ENCODE results near the gene CPLX3. TPM values are rescaled to one million over a fixed set of nuclear protein-coding genes. Genes with fewer than 3 reads are reported as not detected.

Gene CPLX3
- polyA plus RNA-seq, 3 donors from 2014 or later = not detected

DNA sequence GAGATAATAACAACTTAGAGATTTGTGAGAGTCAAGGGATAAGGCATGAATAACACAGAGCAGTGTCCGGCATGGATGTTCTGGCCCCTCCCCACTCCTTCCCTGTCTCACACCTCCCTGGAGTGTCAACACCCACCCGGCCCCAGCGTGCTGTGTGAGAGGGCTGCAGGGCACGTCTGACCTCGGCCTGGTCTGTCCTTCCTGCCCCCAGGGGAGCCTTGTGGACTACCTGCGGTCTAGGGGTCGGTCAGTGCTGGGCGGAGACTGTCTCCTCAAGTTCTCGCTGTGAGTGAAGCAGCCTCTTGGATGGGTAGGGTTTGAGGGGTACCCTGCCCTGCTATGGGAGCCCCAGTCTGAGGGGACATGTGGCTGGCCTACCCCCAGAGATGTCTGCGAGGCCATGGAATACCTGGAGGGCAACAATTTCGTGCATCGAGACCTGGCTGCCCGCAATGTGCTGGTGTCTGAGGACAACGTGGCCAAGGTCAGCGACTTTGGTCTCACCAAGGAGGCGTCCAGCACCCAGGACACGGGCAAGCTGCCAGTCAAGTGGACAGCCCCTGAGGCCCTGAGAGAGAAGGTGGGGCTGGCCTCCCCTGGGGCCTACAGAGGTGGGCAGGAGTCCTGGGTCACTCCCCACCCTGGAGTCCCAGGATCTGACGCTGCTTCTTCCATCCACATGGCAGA is 25.0 kb upstream of the CPLX3 start:
- Mint-ChIP-seq H3K4me1 (peaks cover 43 to 53% of the 10 kb centered on the region in 2 donors), H3K27me3 (ENCODE audit: low read depth in 3 of 3) (peaks cover 2 to 9% (median 9%) of the 10 kb centered on the region in 3 donors), H3K9me3 (no peaks in the 10 kb centered on the region), H3K36me3 (peaks cover 3 to 22% (median 5%) of the 10 kb centered on the region in 3 donors), H3K27ac (peak overlapping the region in 2 of 6 donors; percentile 57 to 83), H3K4me3 (no peak overlapping the region)
- no peak for DNase-seq

DNA sequence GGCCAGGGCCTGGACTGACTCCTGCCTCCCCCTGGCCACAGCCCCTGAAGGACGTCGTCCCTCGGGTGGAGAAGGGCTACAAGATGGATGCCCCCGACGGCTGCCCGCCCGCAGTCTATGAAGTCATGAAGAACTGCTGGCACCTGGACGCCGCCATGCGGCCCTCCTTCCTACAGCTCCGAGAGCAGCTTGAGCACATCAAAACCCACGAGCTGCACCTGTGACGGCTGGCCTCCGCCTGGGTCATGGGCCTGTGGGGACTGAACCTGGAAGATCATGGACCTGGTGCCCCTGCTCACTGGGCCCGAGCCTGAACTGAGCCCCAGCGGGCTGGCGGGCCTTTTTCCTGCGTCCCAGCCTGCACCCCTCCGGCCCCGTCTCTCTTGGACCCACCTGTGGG is 24.1 kb upstream of the CPLX3 start:
- H3K4me1 Mint-ChIP-seq = peaks cover 43 to 56% of the 10 kb centered on the region in 2 donors
- H3K36me3 Mint-ChIP-seq = peaks cover 3 to 22% (median 5%) of the 10 kb centered on the region in 3 donors
- DNase-seq = no peak
- no peak overlapping the region for H3K4me3 Mint-ChIP-seq
- no peak overlapping the region for H3K27ac Mint-ChIP-seq
- H3K27me3 Mint-ChIP-seq (ENCODE audit: low read depth in 3 of 3) = peaks cover 2 to 9% (median 9%) of the 10 kb centered on the region in 3 donors
- H3K9me3 Mint-ChIP-seq = no peaks in the 10 kb centered on the region

DNA sequence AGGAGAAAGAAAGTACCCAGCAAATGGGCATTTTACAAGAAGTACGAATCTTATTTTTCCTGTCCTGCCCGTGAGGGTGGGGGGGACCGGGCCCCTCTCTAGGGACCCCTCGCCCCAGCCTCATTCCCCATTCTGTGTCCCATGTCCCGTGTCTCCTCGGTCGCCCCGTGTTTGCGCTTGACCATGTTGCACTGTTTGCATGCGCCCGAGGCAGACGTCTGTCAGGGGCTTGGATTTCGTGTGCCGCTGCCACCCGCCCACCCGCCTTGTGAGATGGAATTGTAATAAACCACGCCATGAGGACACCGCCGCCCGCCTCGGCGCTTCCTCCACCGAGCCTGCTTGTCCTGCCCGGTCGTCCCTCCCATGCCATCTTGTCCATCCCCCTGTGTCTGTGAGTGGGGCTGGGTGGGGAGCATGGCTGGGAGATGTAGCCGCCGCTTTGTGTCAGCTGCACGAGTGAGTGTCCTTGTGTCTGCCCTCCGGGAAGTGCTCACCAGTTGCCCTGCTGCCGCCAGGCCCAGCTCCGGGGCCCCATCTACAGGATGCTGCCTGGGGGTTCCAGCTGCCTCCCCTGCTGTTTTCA is 23.5 kb upstream of the CPLX3 start:
- Mint-ChIP-seq H3K36me3 (peaks cover 3 to 22% (median 5%) of the 10 kb centered on the region in 3 donors), H3K27me3 (ENCODE audit: low read depth in 3 of 3) (peaks cover 1 to 9% (median 9%) of the 10 kb centered on the region in 3 donors), H3K27ac (no peak overlapping the region), H3K4me3 (no peak overlapping the region), H3K4me1 (peaks cover 39 to 55% of the 10 kb centered on the region in 2 donors), H3K9me3 (no peaks in the 10 kb centered on the region)
- no peak for DNase-seq

DNA sequence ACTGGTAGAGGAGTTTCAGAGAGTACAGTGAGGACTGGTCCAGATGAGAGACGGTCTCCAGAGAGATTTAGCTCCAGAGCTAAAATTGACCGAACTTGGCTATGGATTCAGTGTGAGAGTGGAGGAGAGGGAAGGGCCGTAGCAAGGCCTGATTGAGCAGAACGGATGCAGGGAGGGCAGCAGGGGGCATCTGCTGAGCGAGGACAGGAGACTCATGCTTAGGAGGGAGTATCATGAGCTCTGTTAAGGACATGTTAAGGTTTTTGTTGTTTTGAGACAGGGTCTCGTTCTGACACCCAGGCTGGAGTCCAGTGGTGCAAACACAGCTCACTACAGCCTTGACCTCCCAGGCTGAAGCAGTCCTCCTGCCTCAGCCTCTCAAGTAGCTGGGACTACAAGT is 21.5 kb upstream of the CPLX3 start:
- Mint-ChIP-seq H3K27me3 (ENCODE audit: low read depth in 3 of 3) (peaks cover 1 to 6% (median 6%) of the 10 kb centered on the region in 3 donors), H3K36me3 (peaks cover 3 to 15% (median 5%) of the 10 kb centered on the region in 3 donors), H3K4me3 (no peak overlapping the region), H3K4me1 (peaks cover 32 to 37% of the 10 kb centered on the region in 2 donors), H3K27ac (peak overlapping the region; percentile 56 to 89 (median 84)), H3K9me3 (no peaks in the 10 kb centered on the region)
- DNase-seq = no peak

DNA sequence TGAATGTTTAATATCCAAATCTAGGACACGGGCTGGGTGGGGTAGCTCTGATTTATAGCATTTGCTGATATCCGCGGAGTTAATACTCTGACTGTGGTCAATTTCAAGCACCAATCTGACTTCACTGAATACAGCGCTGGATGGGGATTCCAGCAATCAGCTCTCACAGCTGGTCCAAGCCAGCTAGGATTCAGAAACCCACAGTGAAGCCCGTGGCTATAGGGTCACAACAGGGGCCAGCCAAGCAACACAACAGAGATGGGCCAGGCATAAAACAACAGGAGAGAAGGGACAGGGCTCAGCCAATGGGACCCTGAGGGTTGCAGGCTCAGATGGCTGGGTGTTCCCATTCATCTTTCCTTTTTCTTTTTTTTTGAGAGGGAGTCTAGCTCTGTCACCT is 19.1 kb upstream of the CPLX3 start:
- peaks cover 0 to 3% (median 1%) of the 10 kb centered on the region in 3 donors for H3K27me3 Mint-ChIP-seq (ENCODE audit: low read depth in 3 of 3)

DNA sequence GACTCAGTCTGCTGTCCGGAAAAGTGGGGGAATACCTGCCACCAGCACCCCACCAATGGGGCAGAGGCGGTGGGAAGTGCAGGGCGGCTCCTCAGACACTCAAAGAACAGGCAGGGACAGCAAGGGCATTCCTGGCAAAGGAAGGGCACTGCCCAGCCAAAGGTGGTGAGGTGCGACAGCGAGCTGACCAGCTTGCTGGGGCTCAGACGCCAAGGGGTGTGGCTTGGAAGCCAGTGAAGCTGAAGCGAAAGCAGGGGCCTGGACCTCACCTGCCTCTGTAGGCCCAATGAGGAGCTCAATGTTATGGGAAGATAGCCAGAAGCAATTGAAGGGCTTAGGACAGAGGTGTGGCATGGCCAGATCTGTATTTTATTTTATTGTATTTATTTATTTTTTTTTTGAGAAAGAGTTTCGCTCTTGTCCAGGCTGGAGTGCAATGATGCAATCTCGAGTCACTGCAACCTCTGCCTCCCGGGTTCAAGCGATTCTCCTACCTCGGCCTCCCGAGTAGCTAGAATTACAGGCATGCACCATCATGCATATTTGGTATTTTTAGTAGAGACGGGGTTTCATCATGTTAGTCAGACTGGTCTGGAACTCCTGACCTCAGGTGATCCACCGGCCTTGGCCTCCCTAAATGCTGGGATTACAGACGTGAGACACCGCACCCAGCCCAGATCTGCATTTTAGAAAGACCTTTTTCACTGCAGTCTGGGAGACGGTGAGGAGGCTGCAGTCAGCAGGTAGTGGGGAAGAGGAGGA is 18.2 kb upstream of the CPLX3 start:
- H3K4me3 Mint-ChIP-seq = no peak overlapping the region
- H3K36me3 Mint-ChIP-seq = peaks cover 3 to 7% (median 5%) of the 10 kb centered on the region in 3 donors
- H3K9me3 Mint-ChIP-seq = no peaks in the 10 kb centered on the region
- peak overlapping the region; percentile 27 to 91 (median 79) for H3K27ac Mint-ChIP-seq
- peaks cover 23 to 26% of the 10 kb centered on the region in 2 donors for H3K4me1 Mint-ChIP-seq
- no peak for DNase-seq
- H3K27me3 Mint-ChIP-seq (ENCODE audit: low read depth in 3 of 3) = peaks cover 0 to 3% (median 1%) of the 10 kb centered on the region in 3 donors

More for the DNA sequence above, 19.1 kb upstream of the CPLX3 start:
- Mint-ChIP-seq H3K4me1 (peaks cover 23 to 26% of the 10 kb centered on the region in 2 donors), H3K9me3 (no peaks in the 10 kb centered on the region), H3K4me3 (no peak overlapping the region), H3K36me3 (peaks cover 3 to 11% (median 5%) of the 10 kb centered on the region in 3 donors), H3K27ac (peak overlapping the region; percentile 54 to 94 (median 78))
- DNase-seq = no peak

DNA sequence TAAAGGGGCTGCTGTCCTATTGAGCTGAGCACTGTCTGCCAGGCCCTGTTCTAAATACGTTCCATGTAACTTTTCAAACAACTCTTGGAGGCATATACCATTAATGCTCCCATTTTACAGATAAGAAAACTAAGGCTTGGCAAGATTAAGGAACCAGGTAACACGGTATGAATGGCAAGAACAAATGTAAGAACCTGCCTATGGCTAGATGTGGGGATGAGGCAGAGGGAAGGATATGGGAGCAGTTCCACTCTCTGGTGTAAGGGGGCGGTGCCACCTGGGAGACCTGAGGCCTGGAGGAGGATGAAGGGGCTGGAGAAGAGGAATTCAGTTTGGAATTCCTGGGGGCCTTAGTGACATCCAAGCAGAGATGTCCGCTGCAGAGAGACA is 17.6 kb upstream of the CPLX3 start:
- H3K4me1 Mint-ChIP-seq = peaks cover 23 to 25% of the 10 kb centered on the region in 2 donors
- no peaks in the 10 kb centered on the region for H3K9me3 Mint-ChIP-seq
- H3K27me3 Mint-ChIP-seq (ENCODE audit: low read depth in 3 of 3) = peaks cover 0 to 3% (median 1%) of the 10 kb centered on the region in 3 donors
- no peak overlapping the region for H3K4me3 Mint-ChIP-seq
- DNase-seq = no peak
- H3K27ac Mint-ChIP-seq = peak overlapping the region in 2 of 6 donors; percentile 11 to 27
- H3K36me3 Mint-ChIP-seq = peaks cover 3 to 6% (median 4%) of the 10 kb centered on the region in 3 donors

DNA sequence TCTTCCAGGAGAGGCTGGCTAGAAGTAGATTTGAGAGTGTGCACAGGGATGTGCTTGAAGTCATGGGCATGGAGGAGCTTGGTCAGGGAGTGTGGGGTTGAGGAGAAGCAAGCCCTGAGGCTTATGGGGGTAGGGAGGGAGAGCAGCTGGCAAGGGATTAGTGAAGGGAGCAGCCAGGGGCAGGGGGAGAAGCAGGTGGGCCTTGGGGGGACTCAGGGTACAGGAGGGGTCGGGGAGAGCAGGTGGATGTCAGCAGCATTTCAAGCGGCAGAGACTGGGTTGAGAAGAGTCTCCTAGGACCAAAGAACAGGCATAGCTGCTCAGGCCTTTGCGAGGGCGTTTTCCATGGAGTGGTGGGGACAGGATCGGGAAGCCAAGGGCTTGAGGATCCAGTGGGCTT is 17.2 kb upstream of the CPLX3 start:
- peaks cover 21 to 23% of the 10 kb centered on the region in 2 donors for H3K4me1 Mint-ChIP-seq
- H3K27me3 Mint-ChIP-seq (ENCODE audit: low read depth in 3 of 3) = peaks cover 0 to 3% (median 1%) of the 10 kb centered on the region in 3 donors
- peak overlapping the region in 2 of 6 donors; percentile 29 to 53 for H3K27ac Mint-ChIP-seq
- no peak overlapping the region for H3K4me3 Mint-ChIP-seq
- peaks cover 0 to 2% (median under 1%) of the 10 kb centered on the region in 3 donors for H3K36me3 Mint-ChIP-seq
- DNase-seq = no peak
- H3K9me3 Mint-ChIP-seq = no peaks in the 10 kb centered on the region

DNA sequence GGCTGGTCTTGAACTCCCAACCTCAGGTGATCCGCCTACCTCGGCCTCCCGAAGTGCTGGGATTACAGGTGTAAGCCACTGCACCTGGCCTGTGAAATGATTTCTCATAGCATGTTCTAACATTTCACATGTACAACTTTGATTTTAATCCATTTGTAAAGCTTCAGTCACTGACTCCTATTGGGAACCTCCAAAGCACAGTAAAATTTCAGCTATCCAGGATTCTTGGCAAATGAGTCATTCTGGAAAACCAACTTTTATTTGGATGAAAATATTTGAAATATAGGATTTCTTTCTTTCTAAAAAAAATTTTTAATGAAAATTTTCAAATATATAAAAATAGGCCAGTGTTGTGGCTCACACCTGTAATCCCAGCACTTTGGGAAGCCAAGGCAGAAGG is 16.5 kb upstream of the CPLX3 start:
- no peak for DNase-seq
- Mint-ChIP-seq H3K27ac (no peak overlapping the region), H3K27me3 (ENCODE audit: low read depth in 3 of 3) (peaks cover 0 to 3% (median 1%) of the 10 kb centered on the region in 3 donors), H3K4me3 (no peak overlapping the region), H3K4me1 (peaks cover 19 to 23% of the 10 kb centered on the region in 2 donors), H3K36me3 (no peaks in the 10 kb centered on the region), H3K9me3 (no peaks in the 10 kb centered on the region)

DNA sequence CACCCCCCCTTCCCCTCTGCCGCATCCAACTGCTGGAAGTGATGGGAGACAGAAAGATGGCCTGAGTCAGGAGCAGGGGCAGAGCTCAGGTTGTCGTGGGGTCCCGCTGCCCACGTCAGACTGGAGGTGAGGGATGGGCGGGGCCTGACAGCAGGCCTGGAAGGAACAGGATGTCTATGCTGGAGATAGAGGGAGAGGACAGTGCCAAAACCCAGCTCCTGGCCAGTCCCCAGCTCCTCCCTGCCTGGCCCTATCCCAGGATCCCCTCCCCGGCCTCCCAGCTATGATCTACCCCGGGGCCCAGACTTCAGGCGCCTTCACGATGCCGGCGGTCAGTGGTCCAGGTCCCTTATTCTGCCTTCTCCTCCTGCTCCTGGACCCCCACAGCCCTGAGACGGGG is 13.9 kb upstream of the CPLX3 start, which contains the start of gene LMAN1L:
Gene LMAN1L (plus strand): TSS at position 303 of the 400 bp plus-strand sequence. CDS start 20 bp downstream, at position 323.
- Mint-ChIP-seq H3K27ac (peak within 1 kb of the TSS in 1 of 6 donors; percentile 7), H3K9me3 (no peaks in the 10 kb centered on the region), H3K27me3 (ENCODE audit: low read depth in 3 of 3) (peaks cover 0 to 3% (median 0%) of the 10 kb centered on the region in 3 donors), H3K4me3 (no peak within 1 kb of the TSS), H3K36me3 (no peaks in the 10 kb centered on the region), H3K4me1 (peaks cover 6 to 13% of the 10 kb centered on the region in 2 donors)
- no peak for DNase-seq

DNA sequence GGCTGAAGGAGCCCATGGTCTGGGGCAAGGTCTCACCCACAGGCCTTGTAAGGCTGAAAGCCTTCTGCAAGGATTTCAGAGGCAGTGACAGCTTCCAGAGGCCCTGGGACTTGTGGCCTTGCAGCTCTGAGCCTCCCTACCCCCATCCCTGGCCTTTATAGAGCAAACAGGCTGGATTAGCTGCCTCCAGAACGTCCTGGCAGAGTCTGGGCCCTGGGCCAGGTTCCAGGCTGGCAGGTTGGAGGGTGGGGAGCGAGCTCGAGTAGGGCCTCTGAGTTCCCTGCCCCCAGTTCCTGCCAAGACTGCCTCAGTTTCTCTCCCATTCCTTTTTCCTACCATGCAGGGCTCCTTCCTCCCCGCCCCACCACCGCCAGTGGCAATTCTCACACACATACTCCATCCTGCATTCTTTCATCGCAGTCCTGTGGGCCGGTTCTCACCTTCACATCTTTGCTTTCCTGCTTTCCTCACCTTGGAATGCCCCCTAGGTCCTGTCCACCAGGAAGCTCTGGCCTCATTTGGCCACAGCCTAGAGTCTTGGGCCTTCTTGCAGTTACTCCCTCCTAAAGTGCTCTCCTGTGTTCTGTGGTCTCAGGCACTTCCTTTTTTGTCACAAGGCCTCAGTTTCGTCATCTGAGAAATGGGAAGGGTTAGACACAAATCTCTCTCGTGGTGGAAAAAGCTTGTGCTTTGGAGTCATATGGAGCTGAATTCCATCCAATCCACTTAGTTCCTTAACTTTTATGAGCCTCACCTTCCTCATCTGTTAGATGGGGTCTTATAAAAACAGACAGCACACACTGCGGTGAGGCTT is 11.1 kb upstream of the CPLX3 start:
- no peak overlapping the region for H3K4me3 Mint-ChIP-seq
- no peak overlapping the region for H3K27ac Mint-ChIP-seq
- no peak for DNase-seq
- no peaks in the 10 kb centered on the region for H3K27me3 Mint-ChIP-seq (ENCODE audit: low read depth in 3 of 3)
- no peaks in the 10 kb centered on the region for H3K9me3 Mint-ChIP-seq
- H3K4me1 Mint-ChIP-seq = peaks cover 0 to 5% of the 10 kb centered on the region in 2 donors
- no peaks in the 10 kb centered on the region for H3K36me3 Mint-ChIP-seq

DNA sequence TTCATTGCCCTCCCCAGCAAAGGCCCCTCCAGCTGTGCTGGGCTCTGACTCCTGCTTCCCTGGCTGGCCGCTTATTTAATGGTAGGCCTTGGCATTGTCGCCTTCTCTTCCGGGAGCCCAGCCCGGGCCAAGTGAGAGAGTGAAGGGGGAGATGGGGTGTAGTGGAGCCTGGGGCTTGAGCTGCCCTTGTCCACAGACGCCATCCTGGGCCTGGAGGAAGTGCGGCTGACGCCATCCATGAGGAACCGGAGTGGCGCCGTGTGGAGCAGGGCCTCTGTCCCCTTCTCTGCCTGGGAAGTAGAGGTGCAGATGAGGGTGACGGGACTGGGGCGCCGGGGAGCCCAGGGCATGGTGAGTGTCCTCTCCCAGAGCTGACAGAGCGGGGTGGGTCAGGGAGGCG is 10.5 kb upstream of the CPLX3 start:
- DNase-seq = no peak
- H3K4me1 Mint-ChIP-seq = peaks cover 0 to 5% of the 10 kb centered on the region in 2 donors
- no peaks in the 10 kb centered on the region for H3K27me3 Mint-ChIP-seq (ENCODE audit: low read depth in 3 of 3)
- H3K9me3 Mint-ChIP-seq = no peaks in the 10 kb centered on the region
- no peaks in the 10 kb centered on the region for H3K36me3 Mint-ChIP-seq
- H3K27ac Mint-ChIP-seq = no peak overlapping the region
- no peak overlapping the region for H3K4me3 Mint-ChIP-seq
